Transverse colon (tissue), 3 donors: ENCODE measurements around the gene LRCH3.

Experiments used
- CTCF ChIP-seq, 5 experiments: fragments of 200-600 bp in 3 of 5; fragments of 450-650 bp in 2 of 5; sonication (generic) in 3 of 5; IDR thresholded peaks; 1 replicate in 2 of 5; 2 replicates in 3 of 5; pipeline ENCODE4 v1.5.1; 2016 to 2017; ENCODE audit warnings: antibody characterized with exemption in 5 of 5, inconsistent platforms in 3 of 5, mild to moderate bottlenecking in 2 of 5, moderate library complexity in 1 of 5
- POLR2A ChIP-seq: fragments of 450-650 bp; IDR thresholded peaks from one replicate; pipeline ENCODE4 v1.6.1; 2016; ENCODE audit warnings: antibody characterized with exemption, mild to moderate bottlenecking, moderate library complexity

DNA sequence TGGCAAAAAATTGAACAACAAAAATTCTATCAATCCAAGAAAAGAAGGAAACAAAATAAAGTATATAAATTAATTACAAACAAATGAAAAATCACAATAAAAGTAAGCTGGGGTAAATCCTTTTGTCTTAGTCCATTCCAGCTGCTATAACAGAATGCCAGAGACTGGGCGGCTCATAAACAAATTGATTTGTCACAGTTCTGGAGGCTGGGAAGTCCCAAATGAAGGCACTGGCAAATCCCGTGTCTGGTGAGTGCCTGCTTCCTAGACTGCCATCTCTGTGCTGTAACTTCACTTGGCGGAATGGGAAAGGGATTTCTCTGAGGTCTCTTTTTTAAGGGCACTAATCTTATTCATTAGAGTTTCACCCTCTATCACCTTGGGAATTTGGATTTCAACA lies 105.4 kb downstream of the LRCH3 start:
- TF ChIP-seq CTCF (IDR thresholded peaks at IDR 0.05) = no peak
- no peak for TF ChIP-seq POLR2A
